Effector CD4-positive, alpha-beta T cell (primary cell): ENCODE results near the gene NBAS.
"Not testable (repeated sequence)": the region's sequence is repeated elsewhere in the genome, so short reads cannot be mapped to it uniquely, and the experiment has no call there.

Experiments
- DNase-seq: peaks from one replicate; pipeline ENCODE4 v3.0.0-alpha.2; 2020

The NBAS gene

GRCh38 chr2:15450808-15451207 is 110.3 kb downstream of the NBAS start:
- no peak for DNase-seq

- no peak for DNase-seq
Measured at GRCh38 chr2:15449556-15450236, 111.4 kb downstream of the NBAS start.

- DNase-seq, result no peak
Measured at GRCh38 chr2:15448250-15448839, 112.8 kb downstream of the NBAS start.

GRCh38 chr2:15447381-15447780 is 113.8 kb downstream of the NBAS start:
- DNase-seq, result no peak

- DNase-seq, result no peak
Measured at GRCh38 chr2:15446961-15447360, 114.2 kb downstream of the NBAS start.

GRCh38 chr2:15445891-15446562 is 115.1 kb downstream of the NBAS start:
- DNase-seq, result no peak

- DNase-seq, result not testable (repeated sequence)
Measured at GRCh38 chr2:15439768-15440524, 121.2 kb downstream of the NBAS start.

GRCh38 chr2:15439366-15439765 is 121.8 kb downstream of the NBAS start:
- DNase-seq, result not testable (repeated sequence)

- no peak for DNase-seq
Measured at GRCh38 chr2:15436195-15436594, 124.9 kb downstream of the NBAS start.

GRCh38 chr2:15435474-15435873 is 125.7 kb downstream of the NBAS start:
- DNase-seq, result no peak

GRCh38 chr2:15432642-15433256 is 128.4 kb downstream of the NBAS start:
- DNase-seq, result no peak

- no peak for DNase-seq
Measured at GRCh38 chr2:15429032-15429431, 132.1 kb downstream of the NBAS start.

GRCh38 chr2:15427987-15428386 is 133.1 kb downstream of the NBAS start:
- DNase-seq, result no peak

- DNase-seq, result no peak
Measured at GRCh38 chr2:15426606-15427005, 134.5 kb downstream of the NBAS start.

GRCh38 chr2:15425712-15426111 is 135.4 kb downstream of the NBAS start:
- DNase-seq, result no peak

GRCh38 chr2:15421753-15422152 is 139.4 kb downstream of the NBAS start:
- DNase-seq, result no peak

- DNase-seq, result no peak
Measured at GRCh38 chr2:15415748-15416147, 145.4 kb downstream of the NBAS start.

- DNase-seq, result no peak
Measured at GRCh38 chr2:15412779-15413178, 148.4 kb downstream of the NBAS start.

GRCh38 chr2:15412309-15412708 is 148.8 kb downstream of the NBAS start:
- DNase-seq, result no peak

- no peak for DNase-seq
Measured at GRCh38 chr2:15410884-15411283, 150.2 kb downstream of the NBAS start.

GRCh38 chr2:15408759-15409158 is 152.4 kb downstream of the NBAS start:
- DNase-seq, result no peak

- no peak for DNase-seq
Measured at GRCh38 chr2:15407666-15408065, 153.5 kb downstream of the NBAS start.

- DNase-seq, result not testable (repeated sequence)
Measured at GRCh38 chr2:15404511-15404910, 156.6 kb downstream of the NBAS start.
